GM21360 (cell line): ENCODE data around the gene ADAP1.

Experiments
- ATAC-seq: cut with Tn5 transposase; IDR thresholded peaks from one replicate; pipeline ENCODE4 v1.9.1; 2021; ENCODE audit warnings: mild to moderate bottlenecking, moderate library complexity; ENCODE audit not compliant: unreplicated experiment

Gene ADAP1

GRCh38 chr7:897086-897485 is 57.4 kb downstream of the ADAP1 start:
- no peak for ATAC-seq

- ATAC-seq, result no peak
Measured at GRCh38 chr7:896346-897075, 58.0 kb downstream of the ADAP1 start.

GRCh38 chr7:895451-896052 is 58.9 kb downstream of the ADAP1 start:
- no peak for ATAC-seq

- no peak for ATAC-seq
Measured at GRCh38 chr7:894927-895450, 59.5 kb downstream of the ADAP1 start.

GRCh38 chr7:894164-894867 is 60.2 kb downstream of the ADAP1 start:
- no peak for ATAC-seq

GRCh38 chr7:893686-894085 is 60.8 kb downstream of the ADAP1 start:
- ATAC-seq, result no peak

GRCh38 chr7:892648-893593 is 61.6 kb downstream of the ADAP1 start:
- ATAC-seq, result no peak

GRCh38 chr7:891805-892204 is 62.7 kb downstream of the ADAP1 start:
- no peak for ATAC-seq

GRCh38 chr7:891291-891690 is 63.2 kb downstream of the ADAP1 start:
- ATAC-seq, result no peak

GRCh38 chr7:890868-891267 is 63.6 kb downstream of the ADAP1 start:
- ATAC-seq, result no peak

- no peak for ATAC-seq
Measured at GRCh38 chr7:889391-889790, 65.1 kb downstream of the ADAP1 start.

GRCh38 chr7:889025-889390 is 65.5 kb downstream of the ADAP1 start:
- no peak for ATAC-seq

GRCh38 chr7:888081-889024 is 66.1 kb downstream of the ADAP1 start:
- no peak for ATAC-seq

GRCh38 chr7:887488-887820 is 67.0 kb downstream of the ADAP1 start:
- ATAC-seq, result no peak

GRCh38 chr7:886626-887487 is 67.6 kb downstream of the ADAP1 start:
- ATAC-seq, result no peak

GRCh38 chr7:885893-886625 is 68.4 kb downstream of the ADAP1 start:
- no peak for ATAC-seq

GRCh38 chr7:885261-885892 is 69.1 kb downstream of the ADAP1 start:
- ATAC-seq, result no peak
